ENCODE data around the gene PCCA. TPM values are rescaled to one million over a fixed set of nuclear protein-coding genes. Genes with fewer than 3 reads are reported as not detected.

The PCCA gene
- total and polyA plus RNA-seq, 2 donors from 2014 or later = 86.2 to 222 TPM

GRCh38 chr13:100262404-100262803, 173.5 kb downstream of the PCCA start:
- no peak for TF ChIP-seq CTCF (IDR thresholded peaks at IDR 0.05; ENCODE audit: borderline replicate concordance, extremely low read depth, insufficient read depth)
- no peaks in the 10 kb centered on the region for H3K27me3 ChIP-seq (ENCODE audit: control insufficient read depth, insufficient read depth, low read length)
- no peaks in the 10 kb centered on the region for H3K9me3 ChIP-seq (ENCODE audit: control insufficient read depth in 2 of 3, insufficient read depth in 1 of 3, low read length in 3 of 3)
- H3K27ac ChIP-seq (ENCODE audit: low read depth in 2 of 2, low read length in 2 of 2) = no peak overlapping the region
- peaks cover 0 to 3% (median 0%) of the 10 kb centered on the region in 3 donors for H3K36me3 ChIP-seq (ENCODE audit: control insufficient read depth in 2 of 3, insufficient read depth in 3 of 3, low read length in 3 of 3)
- FAIRE-seq (no peak), DNase-seq (no peak)
- intact Hi-C loops (cut with DNase I) = no loop called here
- H3K4me3 ChIP-seq (ENCODE audit: low read length in 3 of 3) = no peak overlapping the region
- no peak overlapping the region for H3K9ac ChIP-seq (ENCODE audit: low read length in 3 of 3)
- H3K4me1 ChIP-seq (ENCODE audit: control insufficient read depth in 2 of 3, insufficient read depth in 2 of 3, low read depth in 1 of 3, low read length in 3 of 3) = no peaks in the 10 kb centered on the region

- H3K4me1 ChIP-seq (ENCODE audit: control insufficient read depth in 2 of 3, insufficient read depth in 2 of 3, low read depth in 1 of 3, low read length in 3 of 3) = no peaks in the 10 kb centered on the region
- H3K27me3 ChIP-seq (ENCODE audit: control insufficient read depth, insufficient read depth, low read length) = no peaks in the 10 kb centered on the region
- peaks cover 0 to 3% (median 0%) of the 10 kb centered on the region in 3 donors for H3K36me3 ChIP-seq (ENCODE audit: control insufficient read depth in 2 of 3, insufficient read depth in 3 of 3, low read length in 3 of 3)
- no peak for FAIRE-seq
- H3K9me3 ChIP-seq (ENCODE audit: control insufficient read depth in 2 of 3, insufficient read depth in 1 of 3, low read length in 3 of 3) = no peaks in the 10 kb centered on the region
- DNase-seq = no peak
- no peak overlapping the region for H3K9ac ChIP-seq (ENCODE audit: low read length in 3 of 3)
- TF ChIP-seq CTCF (IDR thresholded peaks at IDR 0.05; ENCODE audit: borderline replicate concordance, extremely low read depth, insufficient read depth) = no peak
- H3K4me3 ChIP-seq (ENCODE audit: low read length in 3 of 3) = no peak overlapping the region
- H3K27ac ChIP-seq (ENCODE audit: low read depth in 2 of 2, low read length in 2 of 2) = no peak overlapping the region
- intact Hi-C loops (cut with DNase I) = no loop called here
These were observed 177.1 kb downstream of the PCCA start for GRCh38 chr13:100266026-100266425.

- no peaks in the 10 kb centered on the region for H3K27me3 ChIP-seq (ENCODE audit: control insufficient read depth, insufficient read depth, low read length)
- H3K4me3 ChIP-seq (ENCODE audit: low read length in 3 of 3) = no peak overlapping the region
- H3K4me1 ChIP-seq (ENCODE audit: control insufficient read depth in 2 of 3, insufficient read depth in 2 of 3, low read depth in 1 of 3, low read length in 3 of 3) = no peaks in the 10 kb centered on the region
- no peak overlapping the region for H3K27ac ChIP-seq (ENCODE audit: low read depth in 2 of 2, low read length in 2 of 2)
- H3K9ac ChIP-seq (ENCODE audit: low read length in 3 of 3) = no peak overlapping the region
- peaks cover 0 to 5% (median 3%) of the 10 kb centered on the region in 3 donors for H3K36me3 ChIP-seq (ENCODE audit: control insufficient read depth in 2 of 3, insufficient read depth in 3 of 3, low read length in 3 of 3)
- TF ChIP-seq CTCF (IDR thresholded peaks at IDR 0.05; ENCODE audit: borderline replicate concordance, extremely low read depth, insufficient read depth) = no peak
- no peaks in the 10 kb centered on the region for H3K9me3 ChIP-seq (ENCODE audit: control insufficient read depth in 2 of 3, insufficient read depth in 1 of 3, low read length in 3 of 3)
- FAIRE-seq (no peak), DNase-seq (peak in 2 of 5 donors; percentile 13 to 86)
- intact Hi-C loops (cut with DNase I) = no loop called here
These were observed 180.9 kb downstream of the PCCA start for GRCh38 chr13:100269837-100270236.

- no peak for DNase-seq
- H3K4me1 ChIP-seq (ENCODE audit: control insufficient read depth in 2 of 3, insufficient read depth in 2 of 3, low read depth in 1 of 3, low read length in 3 of 3) = no peaks in the 10 kb centered on the region
- no peak overlapping the region for H3K27ac ChIP-seq (ENCODE audit: low read depth in 2 of 2, low read length in 2 of 2)
- no peak overlapping the region for H3K4me3 ChIP-seq (ENCODE audit: low read length in 3 of 3)
- no peaks in the 10 kb centered on the region for H3K27me3 ChIP-seq (ENCODE audit: control insufficient read depth, insufficient read depth, low read length)
- intact Hi-C loops (cut with DNase I) = no loop called here
- FAIRE-seq = no peak
- H3K9me3 ChIP-seq (ENCODE audit: control insufficient read depth in 2 of 3, insufficient read depth in 1 of 3, low read length in 3 of 3) = no peaks in the 10 kb centered on the region
- peaks cover 0 to 5% (median 0%) of the 10 kb centered on the region in 3 donors for H3K36me3 ChIP-seq (ENCODE audit: control insufficient read depth in 2 of 3, insufficient read depth in 3 of 3, low read length in 3 of 3)
- TF ChIP-seq CTCF (IDR thresholded peaks at IDR 0.05; ENCODE audit: borderline replicate concordance, extremely low read depth, insufficient read depth) = no peak
- no peak overlapping the region for H3K9ac ChIP-seq (ENCODE audit: low read length in 3 of 3)
These were observed 184.2 kb downstream of the PCCA start for GRCh38 chr13:100273138-100273537.
